K562 (cell line): Measurements from ENCODE around the gene CST5. TPM values are rescaled to one million over a fixed set of nuclear protein-coding genes. Genes with fewer than 3 reads are reported as not detected.

ENCODE experiments used
- ATAC-seq: fragments of 200-7000 bp; cut with Tn5 transposase; 3 replicates; pipeline ENCODE4 v1.9.1; 2020; ENCODE audit warnings: moderate library complexity
- BruUV-seq: library from RNA; stranded (reverse); fragments of 400-500 nt; replicated peaks from 2 replicates; lab custom pipeline; 2021; lab: Mats Ljungman, UMichigan
- CTCF ChIA-PET: fragments of 300-600 bp; formaldehyde crosslinking; extraction: SDS; loops from one replicate; lab custom pipeline; 2021; ENCODE audit warnings: low intra/inter-chr PET ratio; lab: Yijun Ruan, JAX
- POLR2A ChIA-PET: fragments of 300-600, 350-650 bp; sonication (Branson Sonifier 250); formaldehyde crosslinking; extraction: SDS; loops from one replicate; lab custom pipeline; 2021; ENCODE audit warnings: antibody characterized with exemption, inconsistent platforms; lab: Yijun Ruan, JAX
- DNase-seq, 4 experiments: peaks; one replicate each; pipeline versions ENCODE4 v3.0.0 to v3.0.0-alpha.2; 2011 to 2018; ENCODE audit warnings: low spot score in 3 of 4, mixed read lengths in 3 of 4; ENCODE audit errors: extremely low read depth in 1 of 4
- FAIRE-seq: peaks from 2 replicates; lab custom pipeline; 2011; peaks lifted over from hg19 to GRCh38; lab: Jason Lieb, UNC
- H2AFZ ChIP-seq: 2 replicates; pipeline ENCODE4 v1.6.0; 2011; ENCODE audit warnings: low read depth, low read length, control low read depth, inconsistent platforms
- H3K27ac ChIP-seq: fragments of 200-600 bp; 3 replicates; pipeline ENCODE4 v1.8.0; 2011; ENCODE audit warnings: low read depth, mild to moderate bottlenecking, control low read depth, inconsistent platforms, low read length, moderate library complexity, mixed read lengths; ENCODE audit errors: extremely low read depth
- H3K27me3 ChIP-seq, 2 experiments: fragments of 300-600 bp in 1 of 2; 2 replicates in 1 of 2; 3 replicates in 1 of 2; pipeline versions ENCODE4 v1.6.0 to v1.8.0; 2011; ENCODE audit warnings: inconsistent platforms in 2 of 2, low read length in 2 of 2, mild to moderate bottlenecking in 1 of 2, mixed read lengths in 1 of 2, moderate library complexity in 1 of 2; ENCODE audit not compliant: control insufficient read depth in 2 of 2, insufficient read depth in 2 of 2
- H3K36me3 ChIP-seq: fragments of 300-600 bp; 3 replicates; pipeline ENCODE4 v1.8.0; 2011; ENCODE audit warnings: mild to moderate bottlenecking, low read length, inconsistent platforms; ENCODE audit not compliant: control insufficient read depth, insufficient read depth
- H3K4me1 ChIP-seq, 2 experiments: fragments of 200-600 bp in 1 of 2; replicated peaks in 1 of 2; 2 replicates in 1 of 2; 3 replicates in 1 of 2; pipeline versions ENCODE4 v1.5.1 to v1.8.0; 2011; ENCODE audit warnings: inconsistent platforms in 2 of 2, low read length in 2 of 2, mild to moderate bottlenecking in 1 of 2, mixed read lengths in 1 of 2, moderate library complexity in 1 of 2; ENCODE audit not compliant: control insufficient read depth in 2 of 2, insufficient read depth in 2 of 2
- H3K4me2 ChIP-seq: 2 replicates; pipeline ENCODE4 v1.6.1; 2011; ENCODE audit warnings: low read length, control low read depth, inconsistent platforms, mixed read lengths; ENCODE audit not compliant: insufficient read depth
- H3K4me3 ChIP-seq: fragments of 200-600 bp; sonication (generic), shearing (Covaris generic); 2 replicates; pipeline ENCODE4 v1.5.1; 2016; ENCODE audit warnings: control low read depth, inconsistent platforms
- H3K79me2 ChIP-seq: fragments of 200-600 bp; 3 replicates; pipeline ENCODE4 v1.8.0; 2011; ENCODE audit warnings: low read length, inconsistent platforms; ENCODE audit not compliant: control insufficient read depth, insufficient read depth
- H3K9ac ChIP-seq, 2 experiments: 2 replicates each; pipeline versions ENCODE4 v1.6.0 to v1.6.1; 2011; ENCODE audit warnings: low read depth in 2 of 2, low read length in 2 of 2, control low read depth in 1 of 2, inconsistent platforms in 1 of 2, mild to moderate bottlenecking in 1 of 2, mixed read lengths in 1 of 2; ENCODE audit not compliant: insufficient read depth in 1 of 2
- H3K9me1 ChIP-seq: one replicate; pipeline ENCODE4 v1.6.0; 2011; ENCODE audit warnings: inconsistent platforms, mild to moderate bottlenecking, low read length, moderate library complexity; ENCODE audit not compliant: control insufficient read depth, insufficient read depth
- H3K9me3 ChIP-seq: replicated peaks from 2 replicates; pipeline ENCODE4 v1.5.1; 2011; ENCODE audit warnings: low read depth, low read length, inconsistent platforms; ENCODE audit not compliant: control insufficient read depth, insufficient read depth
- H4K20me1 ChIP-seq: replicated peaks from 2 replicates; pipeline ENCODE4 v1.6.1; 2011; ENCODE audit warnings: low read length, inconsistent platforms, mixed read lengths; ENCODE audit not compliant: control insufficient read depth, insufficient read depth
- GTF2F1 ChIP-seq: IDR thresholded peaks from 2 replicates; pipeline ENCODE4 v1.6.1; 2011; ENCODE audit warnings: low read depth, low read length, improper control_type of control experiment
- KDM4B ChIP-seq, 2 experiments: fragments of 450-650 bp in 1 of 2; sonication (generic) in 1 of 2; IDR thresholded peaks; 2 replicates each; pipeline ENCODE4 v1.6.1; 2016 to 2017; ENCODE audit warnings: borderline replicate concordance in 2 of 2, antibody characterized with exemption in 1 of 2, low read depth in 1 of 2, mild to moderate bottlenecking in 1 of 2
- PCBP1 ChIP-seq: fragments of 200-400 bp; formaldehyde crosslinking; IDR thresholded peaks from 2 replicates; pipeline ENCODE4 v1.6.1; 2018; ENCODE audit warnings: mild to moderate bottlenecking, low read depth, low read length; ENCODE audit not compliant: poor library complexity, severe bottlenecking
- POLR2AphosphoS2 ChIP-seq: IDR thresholded peaks from 2 replicates; pipeline ENCODE4 v1.6.1; 2012; ENCODE audit warnings: low read length, improper control_type of control experiment
- SAFB2 ChIP-seq: fragments of 200-400 bp; formaldehyde crosslinking; IDR thresholded peaks from 2 replicates; pipeline ENCODE4 v1.6.1; 2018; ENCODE audit warnings: borderline replicate concordance, low read length, low read depth, moderate library complexity; ENCODE audit not compliant: severe bottlenecking
- SMAD3 ChIP-seq: fragments of 450-650 bp; formaldehyde crosslinking; conservative IDR thresholded peaks from 2 replicates; pipeline ENCODE4 v1.4.0; 2020; ENCODE audit warnings: mild to moderate bottlenecking
- ZBTB33 ChIP-seq: sonication (generic); formaldehyde crosslinking; IDR thresholded peaks from 2 replicates; pipeline ENCODE4 v1.8.1; 2023; ENCODE audit warnings: mild to moderate bottlenecking, missing genetic modification reagents
- ZFPM2 ChIP-seq: fragments of 250-450 bp; sonication (Bioruptor Pico); IDR thresholded peaks from 2 replicates; pipeline ENCODE4 v1.5.1; 2022; ENCODE audit warnings: mild to moderate bottlenecking
- WGBS: fragments of 100-300 bp; shearing (Covaris generic); methylation state at CpG from one replicate; pipeline ENCODE4 v1.1.6; 2016; ENCODE audit warnings: low coverage, mixed read lengths; ENCODE audit not compliant: insufficient coverage; ENCODE audit errors: missing lambda C conversion rate; 5-methylcytosine and 5-hydroxymethylcytosine counted together
- in situ Hi-C: fragments of 300-500 bp; cut with MboI; formaldehyde crosslinking; loops from 4 replicates; pipeline ENCODE4 v1.15.0; 2018; ENCODE audit warnings: inconsistent platforms, mixed read lengths
- intact Hi-C: fragments of 100-400 bp; cut with micrococcal nuclease; formaldehyde crosslinking; loops from 2 replicates; pipeline ENCODE4 v1.14.2; 2022
- polyA plus RNA-seq, 8 experiments: library from polyadenylated mRNA; depleted of rRNA in 4 of 8; stranded (reverse) in 5 of 8; unstranded in 3 of 8; fragments of >200 nt; fragmentation: Nextera tagmentation in 2 of 8; fragmentation: Illumina TruSeq in 1 of 8; extraction: Ambion mirVana in 2 of 8; extraction: Trizol in 1 of 8; gene quantifications; 2 replicates each; pipeline versions ENCODE4 v1.2.1 to v1.2.3, GENCODE V29; 2011 to 2014; ENCODE audit warnings: inconsistent platforms in 1 of 8, missing spikeins in 1 of 8
- total RNA-seq, 7 experiments: library from RNA; depleted of rRNA in 6 of 7; stranded (reverse); fragments of >200 nt in 6 of 7; fragmentation: Illumina TruSeq in 2 of 7; extraction: Trizol in 2 of 7; gene quantifications; 2 replicates each; pipeline versions ENCODE4 v1.2.1 to v1.2.3, GENCODE V29; 2011 to 2021; ENCODE audit warnings: low replicate concordance in 1 of 7
- TF ChIP-seq, protein P1 (sequence below), 2 experiments: fragments of 250-450 bp in 1 of 2; fragments of 450-650 bp in 1 of 2; sonication (Bioruptor Pico) in 1 of 2; IDR thresholded peaks; 2 replicates each; pipeline versions ENCODE4 v1.6.1 to v1.8.0; 2016 to 2021; ENCODE audit warnings: mild to moderate bottlenecking in 2 of 2, moderate library complexity in 2 of 2, missing compliant biosample characterization in 1 of 2, missing genetic modification characterization in 1 of 2

Gene CST5
- total and polyA plus RNA-seq, 9 of the 15 experiments (the other 6 are each of a cell fraction or from before 2014, with no cell fraction given), result not detected

- Histone ChIP-seq H3K4me2 (no peak overlapping the region), H3K9me1 (no peaks in the 10 kb centered on the region), H3K4me3 (no peak overlapping the region), H3K36me3 (no peaks in the 10 kb centered on the region), H2AFZ (no peak overlapping the region), H3K27ac (no peak overlapping the region), H3K9me3 (no peaks in the 10 kb centered on the region), H3K79me2 (no peaks in the 10 kb centered on the region), H3K9ac (no peak overlapping the region), H3K27me3 (no peaks in the 10 kb centered on the region), H3K4me1 (no peaks in the 10 kb centered on the region), H4K20me1 (no peaks in the 10 kb centered on the region)
- intact Hi-C loops (no loop called here), in situ Hi-C loops (no loop called here)
- ATAC-seq, result no peak
- TF ChIP-seq, protein P1, sequence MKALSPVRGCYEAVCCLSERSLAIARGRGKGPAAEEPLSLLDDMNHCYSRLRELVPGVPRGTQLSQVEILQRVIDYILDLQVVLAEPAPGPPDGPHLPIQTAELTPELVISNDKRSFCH (CRISPR knock-in tag; IDR thresholded peaks at IDR 0.05), result no peak
- TF ChIP-seq, protein P1 (tag; IDR thresholded peaks at IDR 0.05), result no peak
- no peak for TF ChIP-seq GTF2F1
- TF ChIP-seq ZFPM2 (CRISPR knock-in tag), result no peak
- no peak for TF ChIP-seq KDM4B (IDR thresholded peaks at IDR 0.05; ENCODE audit: borderline replicate concordance in 2 of 2, low read depth in 1 of 2)
- no peak for TF ChIP-seq PCBP1
- no peak for TF ChIP-seq ZBTB33
- no peak for TF ChIP-seq SAFB2
- no peak for TF ChIP-seq SMAD3
- no peak for TF ChIP-seq POLR2AphosphoS2
- WGBS, result 1% methylated on average over 5 of the region's 5 CpGs
- DNase-seq, result no peak
- no peak for FAIRE-seq
- CTCF ChIA-PET, result no interaction called here
- no TSS peak for BruUV-seq
- POLR2A ChIA-PET, result no interaction called here
These were observed 11.2 kb downstream of the CST5 start for GRCh38 chr20:23868321-23868720.
